GM19468 (cell line): ENCODE data around the gene WNT3.
"Not testable (repeated sequence)": the region's sequence is repeated elsewhere in the genome, so short reads cannot be mapped to it uniquely, and the experiment has no call there.

Experiments
- ATAC-seq: cut with Tn5 transposase; IDR thresholded peaks from one replicate; pipeline ENCODE4 v1.9.1; 2021; ENCODE audit warnings: mild to moderate bottlenecking, moderate library complexity, moderate number of reproducible peaks; ENCODE audit not compliant: unreplicated experiment; ENCODE audit errors: extremely low read depth

The WNT3 gene

DNA sequence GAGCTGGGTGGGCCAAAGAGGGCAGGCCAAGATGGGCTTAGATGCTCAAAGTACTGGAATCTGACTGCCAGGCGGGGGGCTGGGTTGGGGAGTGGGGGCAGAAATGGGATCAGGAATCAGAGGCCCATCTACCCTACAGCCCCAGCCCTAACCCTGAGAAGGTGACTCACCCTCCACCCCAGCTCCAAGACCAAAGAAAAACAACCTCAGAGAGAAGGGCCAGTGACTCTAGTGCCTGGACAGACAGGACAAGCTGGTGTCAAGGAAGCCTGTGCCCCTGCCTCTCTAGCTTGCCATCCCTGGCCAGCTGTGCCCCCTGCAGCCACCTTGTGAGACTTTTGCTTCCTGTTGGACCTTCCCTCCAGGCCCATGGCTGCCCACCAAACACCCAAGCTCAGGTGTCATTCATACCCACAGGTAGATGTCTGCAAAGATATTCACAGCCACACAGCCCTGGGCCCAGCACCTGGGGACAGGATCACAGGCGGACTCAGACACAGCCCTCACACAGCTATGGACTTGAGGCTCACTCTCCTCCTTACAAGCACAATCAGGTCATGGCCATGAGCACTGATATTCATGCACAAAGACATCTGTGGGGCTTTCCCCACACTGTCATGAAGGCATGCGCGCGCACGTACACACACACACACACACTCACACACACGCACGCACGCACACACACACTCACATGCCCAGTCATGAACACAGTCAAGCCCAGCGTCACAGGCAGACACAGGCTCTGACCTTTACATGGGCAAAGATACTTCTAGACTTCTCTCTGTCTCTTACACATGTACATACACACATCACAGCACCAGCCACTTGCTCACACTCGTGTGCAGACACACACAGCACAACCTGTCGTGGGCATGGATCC, 2.8 kb downstream of the WNT3 start:
- no peak for ATAC-seq

DNA sequence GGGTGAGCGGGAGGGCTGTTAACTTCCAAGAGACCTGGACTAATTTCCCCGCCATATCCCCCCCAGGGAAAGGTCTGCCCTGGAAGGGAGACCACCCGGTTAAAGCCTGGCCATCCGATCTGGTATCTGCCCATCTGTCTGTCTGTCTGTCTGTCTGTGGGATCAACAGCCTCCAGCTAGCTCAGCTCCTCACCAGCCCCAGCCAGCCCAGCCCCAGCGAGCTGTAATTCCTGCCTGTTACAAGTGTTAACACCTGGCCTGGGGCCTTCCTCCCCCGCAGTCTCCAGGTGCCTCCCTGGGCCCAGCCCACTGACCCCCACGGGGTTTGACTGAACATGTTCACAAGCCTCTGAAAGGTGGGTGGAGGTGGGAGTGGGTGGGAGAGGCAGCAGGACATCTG, 4.0 kb downstream of the WNT3 start:
- no peak for ATAC-seq

DNA sequence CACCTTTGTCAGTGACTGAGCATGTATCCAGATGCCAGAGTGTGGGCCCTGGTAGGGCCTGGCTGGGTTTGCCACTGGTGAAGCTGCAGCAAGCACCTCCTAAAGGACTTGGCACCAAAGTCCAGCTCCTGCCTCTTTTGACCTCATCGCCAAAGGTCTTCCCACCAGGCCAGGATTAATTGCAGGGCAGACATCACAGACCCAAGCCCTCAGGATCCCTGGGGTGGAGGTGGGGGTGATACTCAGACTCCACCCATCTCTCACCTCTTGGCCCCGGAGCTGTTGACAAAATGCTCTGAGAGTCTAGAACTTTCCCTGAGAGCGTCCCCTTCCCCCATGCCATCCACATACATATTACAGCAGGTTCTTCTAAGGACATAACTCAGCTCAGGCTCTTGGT, 4.6 kb downstream of the WNT3 start:
- ATAC-seq, result no peak

DNA sequence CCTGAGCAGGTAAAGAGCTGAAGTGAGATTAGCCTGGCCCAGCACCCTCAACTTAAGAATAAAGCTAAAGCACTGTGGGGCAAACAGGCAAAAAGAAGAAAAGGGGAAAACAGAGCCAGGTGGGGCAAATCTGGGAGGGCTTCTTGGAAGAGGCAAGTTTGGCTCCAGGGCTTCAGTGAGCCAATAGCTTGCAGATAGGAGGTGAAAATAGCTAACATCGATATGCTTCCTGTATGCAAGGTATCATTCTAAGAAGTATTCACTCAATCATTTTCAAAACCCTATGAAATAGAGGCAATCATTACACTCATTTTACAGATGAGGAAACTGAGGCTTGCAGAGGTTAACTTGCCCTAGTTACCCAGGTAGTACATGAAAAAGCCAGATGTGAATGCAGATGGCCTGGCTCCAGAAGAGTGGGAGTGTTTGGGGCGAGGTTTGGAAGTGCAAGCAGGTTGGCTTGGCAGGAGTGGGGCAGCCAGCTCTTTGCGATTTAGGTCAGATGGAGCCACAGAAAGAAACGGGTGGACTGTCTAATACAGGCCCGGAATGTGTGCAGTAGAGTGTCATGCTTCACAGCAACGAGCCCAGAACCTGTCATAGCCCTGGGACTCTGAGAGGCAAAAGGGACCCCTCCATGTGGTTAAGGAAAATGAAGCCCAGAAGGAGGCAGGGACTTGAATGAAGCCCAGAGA, 5.7 kb downstream of the WNT3 start:
- no peak for ATAC-seq

DNA sequence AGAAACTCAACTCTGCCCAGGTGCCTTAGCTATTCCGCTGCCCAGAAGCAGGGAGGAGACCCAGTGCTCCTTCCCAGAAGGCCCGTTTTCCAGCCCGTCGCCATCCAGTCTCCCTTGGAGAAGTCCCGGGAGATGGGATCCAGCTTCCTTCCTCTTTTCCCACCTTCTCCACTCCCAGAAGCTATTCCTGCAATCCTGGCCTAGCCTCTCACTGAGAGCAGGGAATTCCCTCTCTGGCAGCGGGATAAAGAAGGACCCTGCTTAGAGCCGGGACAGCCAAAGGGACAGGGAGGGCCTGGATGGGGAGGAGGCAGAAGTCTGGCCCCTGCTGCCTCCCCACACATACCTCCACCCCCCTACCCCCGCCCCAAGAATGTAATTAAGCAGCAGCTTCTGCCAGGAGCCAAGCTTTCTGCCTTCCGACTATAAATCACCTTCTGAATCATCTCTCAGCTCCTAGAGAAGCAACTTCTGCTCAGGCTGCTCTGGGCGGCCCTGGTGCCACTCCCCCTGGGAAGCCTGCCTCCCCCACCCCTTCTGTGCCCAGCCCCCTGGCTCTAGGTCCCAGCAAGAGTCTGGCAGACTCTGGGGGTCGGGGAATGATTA, 6.4 kb downstream of the WNT3 start:
- ATAC-seq, result no peak

DNA sequence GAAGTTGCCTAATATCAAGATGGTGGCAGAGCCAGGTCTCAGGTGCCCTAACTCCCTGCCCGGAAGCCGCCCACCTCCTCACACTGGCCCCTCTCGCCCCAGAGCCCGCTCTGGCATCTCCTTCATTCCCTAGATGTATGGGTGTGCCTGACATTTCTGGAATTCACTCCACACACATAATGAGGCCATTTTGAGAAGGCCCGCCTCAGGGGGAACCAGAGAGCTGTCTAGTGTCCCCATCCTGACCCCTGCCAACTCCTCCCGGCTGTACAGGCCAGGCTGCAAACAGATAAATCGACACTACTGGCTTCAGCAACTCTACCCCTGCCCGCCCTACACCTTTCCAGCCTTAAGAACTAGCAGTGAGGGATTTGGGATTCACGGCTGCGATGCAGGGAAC, 7.7 kb downstream of the WNT3 start:
- no peak for ATAC-seq

DNA sequence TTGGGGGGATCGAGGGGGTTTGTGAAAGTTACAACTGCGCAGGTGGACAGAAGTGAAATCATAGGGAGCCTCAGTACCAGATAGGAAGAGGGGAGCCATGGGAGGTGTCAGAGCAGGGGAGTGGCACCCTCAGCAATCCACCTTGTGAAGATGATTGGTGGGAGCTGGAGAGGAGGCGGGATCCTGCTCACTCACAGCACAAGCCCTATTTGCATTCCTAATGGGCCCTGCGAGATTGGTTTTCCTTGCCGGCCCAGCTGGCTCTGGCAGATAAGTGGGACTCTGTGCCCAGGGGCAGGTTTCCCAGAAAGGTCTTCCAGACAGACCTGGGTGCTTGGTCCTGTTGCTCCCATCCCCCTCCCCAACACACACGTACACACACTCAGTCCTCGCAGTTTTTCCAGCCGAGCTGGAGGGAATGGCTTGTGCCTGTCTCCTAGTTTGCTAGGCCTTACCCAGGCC, 9.4 kb downstream of the WNT3 start:
- ATAC-seq, result no peak

DNA sequence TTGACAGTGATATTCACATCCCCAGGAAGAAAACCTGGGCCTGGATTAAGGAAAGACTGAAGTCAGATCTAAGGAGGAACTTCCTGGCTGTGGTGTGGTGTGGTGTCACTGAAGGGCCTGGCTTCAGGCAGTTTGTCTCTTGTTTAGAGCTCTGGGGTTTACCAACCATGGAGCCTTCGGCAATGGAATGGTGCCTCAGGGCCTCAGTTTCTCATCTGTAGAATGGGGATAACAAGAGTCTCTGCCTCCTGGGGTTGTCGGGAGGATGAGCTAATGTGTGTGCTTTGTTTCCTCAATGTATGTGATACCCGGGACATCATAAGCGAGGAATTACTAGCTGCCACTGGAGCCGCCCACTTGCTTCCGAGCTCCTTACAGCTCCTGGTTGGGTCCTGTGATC, 12.7 kb downstream of the WNT3 start:
- ATAC-seq, result no peak

DNA sequence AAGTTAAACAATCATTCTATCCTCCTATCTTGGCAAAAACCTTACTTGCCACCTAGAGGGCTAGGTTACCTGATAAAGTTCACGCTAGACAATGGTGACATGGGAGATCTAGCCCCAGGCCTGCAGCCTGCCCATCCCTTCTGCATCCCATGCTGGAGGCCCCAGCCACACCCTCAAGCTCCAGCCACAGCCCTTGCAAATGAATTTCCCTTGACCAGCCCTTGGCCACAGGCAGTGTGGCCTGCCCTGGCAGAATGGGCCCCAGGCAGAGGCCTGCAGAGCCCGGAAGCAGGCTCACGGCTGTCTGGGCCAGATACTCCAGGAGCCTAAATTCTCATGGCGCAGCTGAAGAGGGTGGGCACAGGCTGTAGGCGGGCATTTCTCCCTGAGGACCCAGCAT, 14.9 kb downstream of the WNT3 start:
- no peak for ATAC-seq

DNA sequence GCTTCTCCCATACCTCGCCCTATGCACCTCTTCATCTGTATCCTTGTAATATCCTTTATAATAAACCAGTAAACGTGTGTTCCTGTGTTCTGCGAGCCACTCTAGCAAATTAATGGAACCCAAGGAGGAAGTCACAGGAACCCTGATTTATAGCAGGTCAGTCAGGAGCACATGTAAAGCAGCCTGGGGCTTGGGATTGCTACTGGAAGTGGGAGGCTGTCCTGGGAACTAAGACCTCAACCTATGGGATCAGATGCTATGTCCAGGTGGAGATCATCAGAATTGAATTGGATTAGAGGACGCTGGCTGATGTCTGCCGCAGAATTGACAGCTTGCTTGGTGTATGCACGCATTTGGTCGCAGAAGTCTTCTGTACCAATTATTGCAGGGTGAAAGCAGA, 15.7 kb downstream of the WNT3 start:
- no peak for ATAC-seq

DNA sequence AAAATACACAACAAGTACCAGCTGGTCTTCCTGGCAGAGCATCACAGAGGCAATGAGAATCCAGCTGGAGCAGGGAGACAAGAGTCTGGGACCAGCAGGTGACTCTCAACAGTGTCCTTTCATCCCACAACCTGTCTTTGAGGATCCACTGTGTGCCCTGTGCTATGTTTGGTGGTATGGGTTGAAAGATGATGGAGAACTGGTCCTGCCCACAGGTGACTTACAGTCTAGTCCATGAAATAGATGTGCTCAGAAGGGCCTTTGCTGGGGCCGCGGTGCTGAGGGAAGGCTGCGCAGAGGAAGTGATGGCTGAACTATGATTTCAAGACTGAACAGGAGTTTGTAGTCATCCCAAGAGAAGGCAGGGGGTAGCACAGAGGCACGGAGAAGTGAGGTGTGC, 17.9 kb downstream of the WNT3 start:
- no peak for ATAC-seq

DNA sequence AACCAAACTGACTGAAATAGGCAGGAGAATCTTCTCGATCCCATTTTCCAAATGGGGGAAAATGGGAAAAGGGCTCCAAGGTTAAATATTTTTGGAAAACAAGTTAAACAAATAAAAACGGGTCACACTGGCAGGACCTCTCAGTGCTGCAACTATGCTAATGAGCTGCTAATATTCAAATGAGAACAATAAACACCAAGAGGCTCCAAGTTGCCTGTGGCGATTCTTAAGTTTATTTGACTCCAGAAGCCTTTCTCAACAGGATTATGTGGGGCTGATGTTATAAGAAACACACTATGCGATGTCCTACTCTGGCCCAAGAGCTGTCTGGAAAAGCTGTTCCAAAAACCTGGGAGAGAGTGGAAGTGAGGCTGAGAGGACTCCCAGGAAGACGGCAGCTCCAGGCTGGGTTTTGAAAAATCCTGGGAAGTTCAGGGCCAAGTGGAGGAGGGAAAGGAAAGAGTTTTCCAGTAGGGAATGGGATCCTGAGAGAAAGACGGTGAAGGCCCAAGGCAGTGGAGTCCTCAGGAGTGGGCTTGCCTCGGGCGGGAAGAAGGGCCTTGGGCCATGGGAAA, 21.4 kb downstream of the WNT3 start:
- ATAC-seq, result no peak

DNA sequence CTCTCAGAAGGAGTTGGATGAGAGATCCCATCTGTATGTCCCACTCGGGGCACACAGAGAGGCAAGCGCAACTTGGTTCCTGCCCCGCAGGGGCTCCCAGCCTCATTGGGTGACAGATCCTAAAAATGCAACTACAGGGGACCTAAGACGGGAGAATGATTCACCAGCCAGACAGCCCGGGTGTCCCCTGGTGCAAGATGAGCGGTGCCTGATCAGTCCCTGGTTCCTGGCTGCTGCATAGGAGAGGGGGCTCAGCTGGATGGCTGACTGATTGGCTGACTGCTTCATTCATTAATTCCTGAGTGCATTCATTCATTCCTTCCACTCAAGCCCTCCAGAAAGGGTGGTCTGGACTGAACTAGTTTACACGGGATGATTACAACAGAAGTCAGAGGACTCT, 22.0 kb downstream of the WNT3 start:
- ATAC-seq, result no peak

DNA sequence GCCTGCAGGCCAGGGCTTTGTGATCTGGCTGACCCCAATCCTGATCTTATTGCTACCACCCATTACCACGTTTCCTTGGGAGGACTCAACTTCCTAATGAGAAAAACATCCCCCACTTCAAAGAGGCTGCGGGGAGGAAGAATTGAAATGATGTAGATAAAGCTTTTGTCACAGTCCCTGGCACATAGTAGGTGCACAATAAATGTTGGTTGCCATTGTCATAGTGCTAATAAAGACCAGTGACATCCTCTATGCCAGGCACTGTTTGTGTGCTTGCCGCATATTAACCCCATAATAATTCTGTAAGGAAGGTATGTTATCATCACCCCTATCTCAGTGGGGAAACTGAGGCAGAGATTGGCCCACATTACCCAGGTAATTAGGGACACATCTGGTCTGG, 22.4 kb downstream of the WNT3 start:
- no peak for ATAC-seq

DNA sequence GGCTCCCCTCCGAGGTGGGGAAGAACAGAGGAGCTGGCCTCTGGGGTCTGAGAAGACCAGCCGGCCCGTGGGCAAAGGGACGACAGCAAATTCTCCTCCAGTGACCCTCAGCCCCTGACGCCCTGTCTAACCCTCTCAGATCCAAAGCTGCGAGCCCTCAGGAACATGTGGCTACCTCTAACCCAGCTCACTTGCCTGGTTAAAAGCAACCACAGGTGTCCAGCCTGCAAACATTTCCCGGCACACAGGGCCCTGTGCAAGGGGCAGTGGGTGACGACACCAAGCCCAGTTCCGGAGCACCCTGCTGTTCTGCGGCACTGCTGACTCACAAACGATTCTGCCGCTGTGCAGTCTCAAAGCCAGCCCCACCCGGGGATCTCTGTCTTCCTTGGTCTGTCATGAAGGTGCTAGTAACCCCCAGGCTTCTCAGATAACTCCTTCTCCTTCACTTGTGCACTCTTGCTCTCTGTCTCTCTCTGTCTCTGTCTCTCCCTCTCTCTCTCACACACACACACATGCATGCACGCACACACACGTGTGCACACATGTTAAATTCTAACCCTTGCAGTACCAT, 23.0 kb downstream of the WNT3 start:
- no peak for ATAC-seq

DNA sequence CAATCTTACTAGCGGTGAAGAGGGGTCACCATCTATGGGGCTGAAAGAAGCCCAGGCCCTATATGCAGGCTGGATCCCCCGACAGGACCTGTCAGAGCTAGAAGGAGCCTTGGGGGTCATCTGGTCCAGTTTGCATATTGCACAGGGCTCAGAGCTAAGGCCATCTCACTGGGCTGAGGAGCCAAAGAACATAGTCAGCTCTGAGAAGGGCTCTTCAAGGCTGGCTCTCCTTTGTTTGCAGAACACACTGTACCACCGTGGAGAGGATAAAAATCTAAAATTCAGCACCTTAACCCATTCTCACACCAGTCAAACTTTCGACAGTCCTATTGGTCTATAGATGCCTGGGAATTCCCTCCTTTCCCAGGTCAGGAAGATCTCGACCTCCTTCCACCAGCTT, 24.2 kb downstream of the WNT3 start:
- no peak for ATAC-seq

DNA sequence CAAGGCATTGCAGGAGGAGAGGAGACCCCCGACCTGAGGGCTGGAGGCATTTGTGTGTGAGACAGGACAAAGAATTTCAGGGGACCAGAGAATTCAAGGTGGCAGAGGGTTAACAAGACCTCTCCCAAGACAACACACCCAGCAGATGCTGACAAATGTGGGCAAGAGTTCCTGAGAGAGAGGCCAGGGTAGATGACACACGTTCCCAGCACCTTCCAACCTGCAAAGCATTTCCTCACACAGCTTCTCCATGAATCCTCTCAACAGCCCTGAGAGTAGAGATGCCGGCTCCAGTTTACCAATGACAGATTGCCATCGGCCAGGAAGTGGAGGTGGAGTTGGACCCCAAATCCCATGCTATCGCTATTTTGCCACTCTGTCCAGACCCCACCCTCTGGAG, 25.0 kb downstream of the WNT3 start:
- ATAC-seq, result no peak

DNA sequence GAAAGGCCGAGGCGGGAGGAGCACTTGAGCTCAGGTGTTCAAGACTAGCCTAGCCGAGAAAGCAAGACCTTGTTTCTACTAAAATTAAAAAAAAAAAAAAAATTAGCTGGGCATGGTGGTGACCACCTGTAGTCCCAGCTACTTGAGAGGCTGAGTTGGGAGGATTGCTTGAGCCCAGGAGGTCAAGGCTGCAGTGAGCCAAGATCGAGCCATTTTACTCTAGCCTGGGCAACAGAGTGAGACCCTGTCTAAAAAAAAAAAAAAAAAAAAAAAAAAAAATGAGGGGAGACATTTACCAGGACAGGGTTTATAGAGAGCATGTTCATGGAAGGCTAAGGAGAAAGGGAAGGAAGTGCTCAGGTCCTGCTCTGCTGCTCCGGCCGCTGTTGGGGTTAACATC, 25.5 kb downstream of the WNT3 start:
- not testable (repeated sequence) for ATAC-seq

DNA sequence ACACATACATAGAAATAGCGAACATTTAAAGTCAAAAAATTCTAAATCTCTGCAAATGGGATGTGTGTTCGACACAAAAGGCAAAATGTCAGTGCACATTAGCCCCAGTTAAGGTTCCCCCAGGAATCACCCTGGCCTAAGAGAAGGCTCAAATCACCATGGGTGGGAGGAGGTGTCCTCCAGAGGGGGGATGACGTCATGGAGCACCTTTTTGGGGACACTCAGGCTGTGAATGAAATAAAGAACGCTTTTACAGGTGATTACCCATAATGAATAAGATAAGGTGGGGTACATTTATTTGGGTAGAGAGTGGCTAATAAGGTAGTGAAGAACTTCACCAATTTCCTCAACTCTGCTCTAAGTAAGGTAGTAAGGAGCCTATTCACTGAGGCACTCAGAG, 26.4 kb downstream of the WNT3 start:
- ATAC-seq, result no peak

DNA sequence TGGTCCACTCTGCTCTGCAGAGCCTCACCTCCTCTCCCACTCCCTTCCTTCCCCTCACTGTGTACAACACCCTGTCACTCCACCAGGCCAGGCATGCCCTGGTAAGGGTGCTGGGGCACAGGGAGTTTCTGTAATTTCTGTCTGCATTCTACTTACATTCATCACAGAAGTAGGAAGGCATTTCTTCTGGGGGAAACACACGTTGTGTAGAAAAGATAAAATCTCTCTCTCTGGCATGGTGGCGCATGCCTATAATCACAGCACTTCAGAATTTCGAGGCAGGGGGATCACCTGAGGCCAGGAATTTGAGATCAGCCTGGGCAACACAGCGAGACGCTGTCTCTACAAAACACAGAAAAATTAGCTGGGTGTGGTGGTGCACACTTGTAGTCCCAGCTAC, 27.0 kb downstream of the WNT3 start:
- ATAC-seq, result no peak

DNA sequence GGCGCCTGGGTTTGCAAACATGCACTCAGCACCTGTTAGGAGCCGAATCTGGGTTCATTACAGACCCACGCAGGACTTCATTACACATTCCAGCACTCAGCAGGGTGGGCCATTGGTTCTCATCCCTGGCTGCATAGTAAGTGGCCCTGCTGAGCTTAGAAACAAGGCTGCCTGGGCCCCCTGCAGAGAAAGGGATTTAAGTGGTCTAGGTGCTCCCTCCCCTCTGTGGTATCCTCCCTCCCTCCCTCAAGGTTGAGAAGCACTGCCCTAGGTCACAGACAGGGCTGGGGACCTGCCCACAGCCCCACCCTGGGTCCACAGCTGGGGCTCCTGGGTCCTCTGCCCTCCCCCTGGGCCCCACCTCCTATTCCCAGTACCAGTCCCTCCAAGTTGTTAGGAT, 28.3 kb downstream of the WNT3 start:
- ATAC-seq, result no peak
